ENCODE data around the gene BMX.

DNA sequence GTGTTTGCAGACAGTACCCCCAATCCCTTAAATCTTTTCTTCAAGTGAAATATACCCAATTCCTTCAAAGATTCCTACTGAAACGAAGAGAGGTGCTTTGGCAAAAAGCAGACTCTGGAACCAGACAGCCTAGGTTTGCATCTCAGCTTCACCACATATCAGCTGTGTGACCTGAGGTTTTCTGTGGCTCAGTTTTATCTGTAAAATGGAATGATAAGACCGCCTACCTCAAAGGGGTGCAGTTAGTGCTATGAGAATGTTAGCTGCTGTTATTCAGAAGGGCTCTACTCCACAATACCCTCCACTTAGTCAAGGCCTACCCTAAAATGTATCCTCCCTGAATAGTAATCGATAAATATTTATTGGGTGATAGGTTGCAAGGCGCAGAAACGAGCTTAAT, 8.1 kb upstream of the BMX start:
- TF ChIP-seq POLR2A (IDR thresholded peaks at IDR 0.05): no peak
- TF ChIP-seq CTCF (IDR thresholded peaks at IDR 0.05): no peak
